ENCODE measurements around the gene THEMIS.

DNA sequence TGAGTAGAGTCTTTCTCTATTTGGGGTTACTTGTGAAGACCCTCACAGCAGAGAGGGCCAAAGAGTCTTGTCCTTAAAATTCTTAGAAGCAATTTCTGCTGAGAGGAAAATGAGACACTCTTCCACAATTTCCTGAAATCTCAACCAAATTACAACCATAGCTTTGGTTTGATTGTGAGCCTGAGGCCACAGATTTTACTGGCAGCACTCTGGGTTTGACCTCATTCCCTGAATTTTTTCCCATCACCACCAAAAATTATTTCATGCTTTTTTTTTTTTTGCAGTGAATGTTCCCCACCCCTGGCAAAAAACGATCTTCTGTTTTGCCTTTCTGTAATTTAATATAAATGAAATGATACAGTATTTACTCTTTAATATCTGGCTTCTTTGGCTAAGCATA is 125.5 kb downstream of the THEMIS start:
- TF ChIP-seq, protein P1, sequence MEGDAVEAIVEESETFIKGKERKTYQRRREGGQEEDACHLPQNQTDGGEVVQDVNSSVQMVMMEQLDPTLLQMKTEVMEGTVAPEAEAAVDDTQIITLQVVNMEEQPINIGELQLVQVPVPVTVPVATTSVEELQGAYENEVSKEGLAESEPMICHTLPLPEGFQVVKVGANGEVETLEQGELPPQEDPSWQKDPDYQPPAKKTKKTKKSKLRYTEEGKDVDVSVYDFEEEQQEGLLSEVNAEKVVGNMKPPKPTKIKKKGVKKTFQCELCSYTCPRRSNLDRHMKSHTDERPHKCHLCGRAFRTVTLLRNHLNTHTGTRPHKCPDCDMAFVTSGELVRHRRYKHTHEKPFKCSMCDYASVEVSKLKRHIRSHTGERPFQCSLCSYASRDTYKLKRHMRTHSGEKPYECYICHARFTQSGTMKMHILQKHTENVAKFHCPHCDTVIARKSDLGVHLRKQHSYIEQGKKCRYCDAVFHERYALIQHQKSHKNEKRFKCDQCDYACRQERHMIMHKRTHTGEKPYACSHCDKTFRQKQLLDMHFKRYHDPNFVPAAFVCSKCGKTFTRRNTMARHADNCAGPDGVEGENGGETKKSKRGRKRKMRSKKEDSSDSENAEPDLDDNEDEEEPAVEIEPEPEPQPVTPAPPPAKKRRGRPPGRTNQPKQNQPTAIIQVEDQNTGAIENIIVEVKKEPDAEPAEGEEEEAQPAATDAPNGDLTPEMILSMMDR (IDR thresholded peaks at IDR 0.05; ENCODE audit: low read length): no peak
- TF ChIP-seq EZH2 (optimal IDR thresholded peaks at IDR 0.05; ENCODE audit: low read depth, low read length) (no peak), EZH2phosphoT487 (IDR thresholded peaks at IDR 0.05; ENCODE audit: low read length) (no peak)

Data from MM.1S (cell line).